Liver (tissue), 9 donors: ENCODE data around the gene RET. TPM values are rescaled to one million over a fixed set of nuclear protein-coding genes. Genes with fewer than 3 reads are reported as not detected.
A peak's percentile ranks its signal among the peaks of the same experiment; 100 is the strongest.

Experiments
- DNase-seq: peaks from one replicate; pipeline ENCODE4 v3.0.0-alpha.2; 2017; ENCODE audit warnings: low spot score
- H3K27ac ChIP-seq, 2 donors: one replicate each; pipeline ENCODE4 v1.7.0; 2013; ENCODE audit warnings: inconsistent platforms in 2 of 2, low read length in 2 of 2, control low read depth in 1 of 2, low read depth in 1 of 2, mild to moderate bottlenecking in 1 of 2
- H3K27me3 ChIP-seq, 4 donors: one replicate each; pipeline versions ENCODE4 v1.6.1 to v1.7.0; 2013; ENCODE audit warnings: low read length in 3 of 4, inconsistent platforms in 1 of 4, mild to moderate bottlenecking in 1 of 4, moderate library complexity in 1 of 4; ENCODE audit not compliant: control insufficient read depth in 4 of 4, insufficient read depth in 4 of 4
- H3K36me3 ChIP-seq, 4 donors: one replicate each; pipeline versions ENCODE4 v1.6.1 to v1.7.0; 2013; ENCODE audit warnings: low read length in 3 of 4, mild to moderate bottlenecking in 3 of 4, low read depth in 1 of 4, moderate library complexity in 1 of 4; ENCODE audit not compliant: control insufficient read depth in 4 of 4, insufficient read depth in 3 of 4
- H3K4me1 ChIP-seq, 4 donors: one replicate each; pipeline versions ENCODE4 v1.6.1 to v1.7.0; 2013; ENCODE audit warnings: low read length in 3 of 4, mild to moderate bottlenecking in 3 of 4, moderate library complexity in 1 of 4; ENCODE audit not compliant: control insufficient read depth in 4 of 4, insufficient read depth in 4 of 4
- H3K4me3 ChIP-seq, 3 donors: one replicate each; pipeline versions ENCODE4 v1.6.1 to v1.7.0; 2013; ENCODE audit warnings: low read length in 3 of 3, control low read depth in 1 of 3, low read depth in 1 of 3, mild to moderate bottlenecking in 1 of 3
- H3K9ac ChIP-seq, 2 donors: one replicate each; pipeline ENCODE4 v1.7.0; 2013; ENCODE audit warnings: low read length in 2 of 2, mild to moderate bottlenecking in 2 of 2, moderate library complexity in 2 of 2, control low read depth in 1 of 2, low read depth in 1 of 2
- H3K9me3 ChIP-seq, 4 donors: one replicate each; pipeline versions ENCODE4 v1.6.1 to v1.7.0; 2013; ENCODE audit warnings: low read length in 3 of 4; ENCODE audit not compliant: control insufficient read depth in 4 of 4
- EGR1 ChIP-seq, 2 donors: IDR thresholded peaks; 2 replicates each; pipeline ENCODE4 v1.6.1; 2016 to 2018; ENCODE audit warnings: antibody characterized with exemption in 2 of 2, low read depth in 2 of 2
- FOXA1 ChIP-seq: IDR thresholded peaks from 2 replicates; pipeline ENCODE4 v1.6.1; 2016; ENCODE audit warnings: antibody characterized with exemption
- FOXA2 ChIP-seq: IDR thresholded peaks from 2 replicates; pipeline ENCODE4 v1.6.1; 2016; ENCODE audit warnings: antibody characterized with exemption
- GABPA ChIP-seq, 2 donors: IDR thresholded peaks in 1 of 2; conservative IDR thresholded peaks in 1 of 2; 2 replicates each; pipeline ENCODE4 v1.6.1; 2016; ENCODE audit warnings: antibody characterized with exemption in 2 of 2, mild to moderate bottlenecking in 1 of 2, moderate library complexity in 1 of 2
- HNF4A ChIP-seq, 2 donors: conservative IDR thresholded peaks; 2 replicates each; pipeline ENCODE4 v1.6.1; 2016; ENCODE audit warnings: antibody characterized with exemption in 2 of 2, mild to moderate bottlenecking in 2 of 2
- HNF4G ChIP-seq: IDR thresholded peaks from 2 replicates; pipeline ENCODE4 v1.6.1; 2016; ENCODE audit warnings: antibody characterized with exemption
- JUND ChIP-seq, 2 donors: IDR thresholded peaks; 2 replicates each; pipeline ENCODE4 v1.6.1; 2016; ENCODE audit warnings: antibody characterized with exemption in 2 of 2
- NR2F2 ChIP-seq: IDR thresholded peaks from 2 replicates; pipeline ENCODE4 v1.6.1; 2016; ENCODE audit warnings: antibody characterized with exemption
- RAD21 ChIP-seq, 2 donors: IDR thresholded peaks; 2 replicates each; pipeline ENCODE4 v1.6.1; 2016; ENCODE audit warnings: antibody characterized with exemption in 2 of 2, mild to moderate bottlenecking in 2 of 2
- RXRA ChIP-seq, 2 donors: IDR thresholded peaks; 2 replicates each; pipeline ENCODE4 v1.6.1; 2017 to 2018; ENCODE audit warnings: antibody characterized with exemption in 2 of 2, mild to moderate bottlenecking in 1 of 2
- SP1 ChIP-seq: IDR thresholded peaks from 2 replicates; pipeline ENCODE4 v1.6.1; 2018; ENCODE audit warnings: antibody characterized with exemption, mild to moderate bottlenecking
- TAF1 ChIP-seq: conservative IDR thresholded peaks from 2 replicates; pipeline ENCODE4 v1.6.1; 2016; ENCODE audit warnings: antibody characterized with exemption, mild to moderate bottlenecking
- YY1 ChIP-seq: IDR thresholded peaks from 2 replicates; pipeline ENCODE4 v1.6.1; 2016; ENCODE audit warnings: antibody characterized with exemption, mild to moderate bottlenecking
- WGBS: extraction: QIAGEN DNeasy Blood & Tissue Kit; methylation state at CpG from one replicate; pipeline ENCODE4 v1.1.7; 2013; 5-methylcytosine and 5-hydroxymethylcytosine counted together
- polyA plus RNA-seq, 2 donors: library from polyadenylated mRNA; stranded (reverse) in 1 of 2; unstranded in 1 of 2; fragments of 200-250 nt in 1 of 2; fragments of >200 nt in 1 of 2; fragmentation: Nextera tagmentation in 1 of 2; extraction: Ambion mirVana in 1 of 2; gene quantifications; one replicate each; pipeline versions ENCODE4 v1.2.1 to v1.2.3, GENCODE V29; 2013 to 2015
- total RNA-seq, 2 donors: library from RNA; depleted of rRNA; stranded (reverse); fragments of >200 nt; gene quantifications; one replicate each; pipeline ENCODE4 v1.2.3, GENCODE V29; 2014
- TF ChIP-seq, protein P1 (sequence below): IDR thresholded peaks from 2 replicates; pipeline ENCODE4 v1.6.1; 2016; ENCODE audit warnings: antibody characterized with exemption, mild to moderate bottlenecking
- TF ChIP-seq, protein P2 (sequence below): IDR thresholded peaks from 2 replicates; pipeline ENCODE4 v1.6.1; 2016; ENCODE audit warnings: antibody characterized with exemption
- TF ChIP-seq, protein P3 (sequence below): IDR thresholded peaks from 2 replicates; pipeline ENCODE4 v1.6.1; 2016; ENCODE audit warnings: antibody characterized with exemption
- TF ChIP-seq, protein P4 (sequence below): fragments of 150-350 bp; IDR thresholded peaks from 2 replicates; pipeline ENCODE4 v1.5.1; 2017; ENCODE audit warnings: improper control_type of control experiment, low read depth, low read length; ENCODE audit not compliant: missing input control
- TF ChIP-seq, protein P5 (sequence below): IDR thresholded peaks from 2 replicates; pipeline ENCODE4 v1.6.1; 2016; ENCODE audit warnings: antibody characterized with exemption
- donor health status: healthy.
- donor health status: healthy.
- donor health status: healthy.
- donor health status: healthy.
- donor health status: healthy.

RET gene
- total and polyA plus RNA-seq, 4 donors, result 0.09 to 2.5 (median 0.33) TPM; not detected in 1

DNA sequence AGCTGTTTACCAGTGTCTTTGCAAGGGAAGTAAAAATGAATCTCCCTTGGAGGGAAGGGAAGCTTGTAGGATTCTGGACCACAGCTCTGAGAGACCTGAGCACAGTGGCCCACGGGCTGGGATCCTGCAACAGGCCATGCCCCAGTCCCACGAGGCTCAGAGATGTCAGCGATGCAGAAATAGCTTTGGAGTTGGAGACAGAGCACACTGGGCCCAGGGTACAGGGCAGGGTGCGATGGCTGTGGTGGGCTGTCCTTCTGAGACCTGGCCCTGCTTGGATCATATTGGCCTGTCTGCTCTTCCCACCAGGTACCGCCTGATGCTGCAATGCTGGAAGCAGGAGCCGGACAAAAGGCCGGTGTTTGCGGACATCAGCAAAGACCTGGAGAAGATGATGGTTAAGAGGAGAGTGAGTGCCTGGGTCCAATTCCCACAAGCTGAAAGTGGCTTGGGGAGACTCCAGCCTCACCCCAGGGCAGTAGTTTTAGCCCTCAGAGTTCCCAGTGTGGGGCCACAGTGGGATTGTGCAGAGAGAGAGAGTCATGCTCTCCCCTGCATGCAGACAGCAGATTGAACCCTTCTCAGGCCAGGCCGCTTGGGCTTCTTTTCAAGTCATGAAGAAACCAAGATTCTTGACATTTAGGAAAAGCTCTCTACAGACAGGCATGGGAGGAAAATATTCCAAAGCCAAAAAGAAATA lies 47.9 kb downstream of the RET start:
- DNase-seq, result peak; percentile 16
- Histone ChIP-seq H3K36me3 (peaks cover 0 to 2% (median 0%) of the 10 kb centered on the region in 4 donors), H3K9me3 (no peaks in the 10 kb centered on the region), H3K4me1 (no peaks in the 10 kb centered on the region), H3K27me3 (no peaks in the 10 kb centered on the region), H3K9ac (no peak overlapping the region), H3K4me3 (no peak overlapping the region), H3K27ac (no peak overlapping the region)
- 87% methylated on average over 9 of the region's 9 CpGs for WGBS
- TF ChIP-seq HNF4A (conservative IDR thresholded peaks at IDR 0.05), result no peak
- no peak for TF ChIP-seq RAD21 (IDR thresholded peaks at IDR 0.05)
- TF ChIP-seq HNF4G, result no peak
- no peak for TF ChIP-seq NR2F2

DNA sequence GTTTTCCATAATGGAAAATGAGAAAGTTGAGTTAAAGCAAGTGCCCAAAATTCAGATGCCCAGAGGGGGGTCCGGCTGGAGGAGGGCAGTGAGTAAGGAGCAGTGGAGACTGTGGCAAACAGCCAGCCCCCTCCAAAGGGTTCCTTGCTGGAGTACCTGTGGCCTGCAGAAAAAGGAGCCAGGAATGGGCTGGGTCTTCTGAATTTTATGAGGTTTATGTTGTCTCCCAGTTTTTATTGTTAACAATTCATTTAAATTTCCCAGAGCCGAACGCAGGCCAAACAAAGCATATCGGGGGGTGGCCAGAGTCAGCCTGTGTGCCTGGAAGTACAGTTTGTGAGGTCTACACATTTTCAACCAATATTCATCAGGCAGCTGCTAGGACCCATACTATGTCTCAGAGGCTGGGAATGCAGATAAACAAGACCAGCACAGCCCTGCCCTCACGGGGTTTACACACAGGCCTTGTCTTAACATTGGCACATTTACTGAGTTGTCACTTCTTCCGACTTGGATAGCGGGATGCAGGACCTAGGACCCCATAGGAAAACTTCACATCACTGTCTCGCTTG lies 48.5 kb downstream of the RET start:
- 90% methylated on average over 8 of the region's 8 CpGs for WGBS
- TF ChIP-seq YY1 (no peak), SP1 (no peak), HNF4A (conservative IDR thresholded peaks at IDR 0.05) (no peak), FOXA2 (no peak), TAF1 (no peak), RXRA (IDR thresholded peaks at IDR 0.05) (no peak), HNF4G (no peak), FOXA1 (no peak), RAD21 (IDR thresholded peaks at IDR 0.05) (no peak), JUND (IDR thresholded peaks at IDR 0.05) (no peak), GABPA (IDR thresholded peaks at IDR 0.05 in 1 of 2, conservative IDR thresholded peaks at IDR 0.05 in 1 of 2) (no peak), EGR1 (IDR thresholded peaks at IDR 0.05; ENCODE audit: low read depth in 2 of 2) (no peak)
- TF ChIP-seq, protein P1, sequence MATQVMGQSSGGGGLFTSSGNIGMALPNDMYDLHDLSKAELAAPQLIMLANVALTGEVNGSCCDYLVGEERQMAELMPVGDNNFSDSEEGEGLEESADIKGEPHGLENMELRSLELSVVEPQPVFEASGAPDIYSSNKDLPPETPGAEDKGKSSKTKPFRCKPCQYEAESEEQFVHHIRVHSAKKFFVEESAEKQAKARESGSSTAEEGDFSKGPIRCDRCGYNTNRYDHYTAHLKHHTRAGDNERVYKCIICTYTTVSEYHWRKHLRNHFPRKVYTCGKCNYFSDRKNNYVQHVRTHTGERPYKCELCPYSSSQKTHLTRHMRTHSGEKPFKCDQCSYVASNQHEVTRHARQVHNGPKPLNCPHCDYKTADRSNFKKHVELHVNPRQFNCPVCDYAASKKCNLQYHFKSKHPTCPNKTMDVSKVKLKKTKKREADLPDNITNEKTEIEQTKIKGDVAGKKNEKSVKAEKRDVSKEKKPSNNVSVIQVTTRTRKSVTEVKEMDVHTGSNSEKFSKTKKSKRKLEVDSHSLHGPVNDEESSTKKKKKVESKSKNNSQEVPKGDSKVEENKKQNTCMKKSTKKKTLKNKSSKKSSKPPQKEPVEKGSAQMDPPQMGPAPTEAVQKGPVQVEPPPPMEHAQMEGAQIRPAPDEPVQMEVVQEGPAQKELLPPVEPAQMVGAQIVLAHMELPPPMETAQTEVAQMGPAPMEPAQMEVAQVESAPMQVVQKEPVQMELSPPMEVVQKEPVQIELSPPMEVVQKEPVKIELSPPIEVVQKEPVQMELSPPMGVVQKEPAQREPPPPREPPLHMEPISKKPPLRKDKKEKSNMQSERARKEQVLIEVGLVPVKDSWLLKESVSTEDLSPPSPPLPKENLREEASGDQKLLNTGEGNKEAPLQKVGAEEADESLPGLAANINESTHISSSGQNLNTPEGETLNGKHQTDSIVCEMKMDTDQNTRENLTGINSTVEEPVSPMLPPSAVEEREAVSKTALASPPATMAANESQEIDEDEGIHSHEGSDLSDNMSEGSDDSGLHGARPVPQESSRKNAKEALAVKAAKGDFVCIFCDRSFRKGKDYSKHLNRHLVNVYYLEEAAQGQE, result no peak
- TF ChIP-seq, protein P2, sequence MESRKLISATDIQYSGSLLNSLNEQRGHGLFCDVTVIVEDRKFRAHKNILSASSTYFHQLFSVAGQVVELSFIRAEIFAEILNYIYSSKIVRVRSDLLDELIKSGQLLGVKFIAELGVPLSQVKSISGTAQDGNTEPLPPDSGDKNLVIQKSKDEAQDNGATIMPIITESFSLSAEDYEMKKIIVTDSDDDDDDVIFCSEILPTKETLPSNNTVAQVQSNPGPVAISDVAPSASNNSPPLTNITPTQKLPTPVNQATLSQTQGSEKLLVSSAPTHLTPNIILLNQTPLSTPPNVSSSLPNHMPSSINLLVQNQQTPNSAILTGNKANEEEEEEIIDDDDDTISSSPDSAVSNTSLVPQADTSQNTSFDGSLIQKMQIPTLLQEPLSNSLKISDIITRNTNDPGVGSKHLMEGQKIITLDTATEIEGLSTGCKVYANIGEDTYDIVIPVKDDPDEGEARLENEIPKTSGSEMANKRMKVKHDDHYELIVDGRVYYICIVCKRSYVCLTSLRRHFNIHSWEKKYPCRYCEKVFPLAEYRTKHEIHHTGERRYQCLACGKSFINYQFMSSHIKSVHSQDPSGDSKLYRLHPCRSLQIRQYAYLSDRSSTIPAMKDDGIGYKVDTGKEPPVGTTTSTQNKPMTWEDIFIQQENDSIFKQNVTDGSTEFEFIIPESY, result no peak
- TF ChIP-seq, protein P3, sequence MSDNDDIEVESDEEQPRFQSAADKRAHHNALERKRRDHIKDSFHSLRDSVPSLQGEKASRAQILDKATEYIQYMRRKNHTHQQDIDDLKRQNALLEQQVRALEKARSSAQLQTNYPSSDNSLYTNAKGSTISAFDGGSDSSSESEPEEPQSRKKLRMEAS, result no peak
- TF ChIP-seq, protein P4, sequence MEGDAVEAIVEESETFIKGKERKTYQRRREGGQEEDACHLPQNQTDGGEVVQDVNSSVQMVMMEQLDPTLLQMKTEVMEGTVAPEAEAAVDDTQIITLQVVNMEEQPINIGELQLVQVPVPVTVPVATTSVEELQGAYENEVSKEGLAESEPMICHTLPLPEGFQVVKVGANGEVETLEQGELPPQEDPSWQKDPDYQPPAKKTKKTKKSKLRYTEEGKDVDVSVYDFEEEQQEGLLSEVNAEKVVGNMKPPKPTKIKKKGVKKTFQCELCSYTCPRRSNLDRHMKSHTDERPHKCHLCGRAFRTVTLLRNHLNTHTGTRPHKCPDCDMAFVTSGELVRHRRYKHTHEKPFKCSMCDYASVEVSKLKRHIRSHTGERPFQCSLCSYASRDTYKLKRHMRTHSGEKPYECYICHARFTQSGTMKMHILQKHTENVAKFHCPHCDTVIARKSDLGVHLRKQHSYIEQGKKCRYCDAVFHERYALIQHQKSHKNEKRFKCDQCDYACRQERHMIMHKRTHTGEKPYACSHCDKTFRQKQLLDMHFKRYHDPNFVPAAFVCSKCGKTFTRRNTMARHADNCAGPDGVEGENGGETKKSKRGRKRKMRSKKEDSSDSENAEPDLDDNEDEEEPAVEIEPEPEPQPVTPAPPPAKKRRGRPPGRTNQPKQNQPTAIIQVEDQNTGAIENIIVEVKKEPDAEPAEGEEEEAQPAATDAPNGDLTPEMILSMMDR, result no peak
- TF ChIP-seq, protein P5, sequence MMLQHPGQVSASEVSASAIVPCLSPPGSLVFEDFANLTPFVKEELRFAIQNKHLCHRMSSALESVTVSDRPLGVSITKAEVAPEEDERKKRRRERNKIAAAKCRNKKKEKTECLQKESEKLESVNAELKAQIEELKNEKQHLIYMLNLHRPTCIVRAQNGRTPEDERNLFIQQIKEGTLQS, result no peak
- no peaks in the 10 kb centered on the region for H3K9me3 ChIP-seq
- no peak overlapping the region for H3K4me3 ChIP-seq
- H3K36me3 ChIP-seq, result peaks cover 0 to 2% (median 0%) of the 10 kb centered on the region in 4 donors
- H3K27ac ChIP-seq, result no peak overlapping the region
- no peaks in the 10 kb centered on the region for H3K27me3 ChIP-seq
- no peak overlapping the region for H3K9ac ChIP-seq
- DNase-seq, result peak; percentile 17
- no peaks in the 10 kb centered on the region for H3K4me1 ChIP-seq
